ENCODE results near the gene ENOX2.

GRCh38 chrX:130887376-130887775 lies 15.6 kb downstream of the ENOX2 start:
- TF ChIP-seq CTCF (IDR thresholded peaks at IDR 0.05) (no peak), POLR2AphosphoS5 (IDR thresholded peaks at IDR 0.05) (no peak)

Measured in upper lobe of left lung (tissue), 4 donors.